IMR-90 (cell line): Measurements from ENCODE around the gene CIROP. TPM values are rescaled to one million over a fixed set of nuclear protein-coding genes. Genes with fewer than 3 reads are reported as not detected.

Experiments
- ATAC-seq: fragments of 200-7000 bp; cut with Tn5 transposase; 2 replicates; pipeline ENCODE4 v1.9.1; 2020; ENCODE audit warnings: low read depth, mild to moderate bottlenecking, moderate library complexity
- BruUV-seq: library from RNA; stranded (reverse); fragments of 400-500 nt; replicated peaks from 2 replicates; lab custom pipeline; 2021; lab: Mats Ljungman, UMichigan
- CTCF ChIA-PET: fragments of 300-600 bp; formaldehyde crosslinking; extraction: SDS; loops from one replicate; lab custom pipeline; 2021; ENCODE audit warnings: antibody characterized with exemption; lab: Yijun Ruan, JAX
- POLR2A ChIA-PET: fragments of 300-600 bp; sonication (Branson Sonifier 250); formaldehyde crosslinking; loops from one replicate; lab custom pipeline; 2022; ENCODE audit warnings: antibody characterized with exemption; ENCODE audit not compliant: unreplicated experiment; lab: Charles Lee
- DNase-seq: peaks from one replicate; pipeline ENCODE4 v3.0.0; 2013
- H2AFZ ChIP-seq: replicated peaks from 2 replicates; pipeline ENCODE3; 2013; ENCODE audit warnings: low read length, mild to moderate bottlenecking; ENCODE audit not compliant: poor library complexity
- H2AK5ac ChIP-seq: 2 replicates; pipeline ENCODE4 v1.6.1; 2013; ENCODE audit warnings: low read depth, low read length, inconsistent platforms
- H2AK9ac ChIP-seq: replicated peaks from 2 replicates; pipeline ENCODE3; 2013; ENCODE audit warnings: mild to moderate bottlenecking, low read depth, low read length, moderate library complexity; ENCODE audit not compliant: poor library complexity
- H2BK120ac ChIP-seq: 2 replicates; pipeline ENCODE4 v1.6.1; 2013; ENCODE audit warnings: low read depth, low read length, inconsistent platforms
- H2BK15ac ChIP-seq: 3 replicates; pipeline ENCODE4 v1.6.1; 2013; ENCODE audit warnings: low read depth, low read length, inconsistent platforms
- H2BK20ac ChIP-seq: 2 replicates; pipeline ENCODE4 v1.6.1; 2013; ENCODE audit warnings: low read depth, mild to moderate bottlenecking, inconsistent platforms, low read length, moderate library complexity
- H2BK5ac ChIP-seq: 2 replicates; pipeline ENCODE4 v1.6.1; 2013; ENCODE audit warnings: mild to moderate bottlenecking, low read depth, low read length, inconsistent platforms; ENCODE audit not compliant: poor library complexity, severe bottlenecking
- H3K14ac ChIP-seq: replicated peaks from 2 replicates; pipeline ENCODE4 v1.6.1; 2013; ENCODE audit warnings: low read depth, low read length, inconsistent platforms
- H3K18ac ChIP-seq: 2 replicates; pipeline ENCODE4 v1.6.1; 2013; ENCODE audit warnings: low read depth, low read length, control low read depth
- H3K23ac ChIP-seq: 2 replicates; pipeline ENCODE4 v1.6.1; 2013; ENCODE audit warnings: low read depth, low read length, inconsistent platforms
- H3K27ac ChIP-seq: 2 replicates; pipeline ENCODE4 v1.5.1; 2013; ENCODE audit warnings: mild to moderate bottlenecking, control low read depth, low read length; ENCODE audit not compliant: insufficient read depth
- H3K27me3 ChIP-seq: 2 replicates; pipeline ENCODE4 v1.6.1; 2013; ENCODE audit warnings: low read length; ENCODE audit not compliant: control insufficient read depth, insufficient read depth
- H3K36me3 ChIP-seq: 2 replicates; pipeline ENCODE4 v1.6.1; 2013; ENCODE audit warnings: low read length, mixed read lengths; ENCODE audit not compliant: control insufficient read depth, insufficient read depth
- H3K4ac ChIP-seq: 2 replicates; pipeline ENCODE4 v1.6.1; 2013; ENCODE audit warnings: low read depth, low read length, inconsistent platforms
- H3K4me1 ChIP-seq: 2 replicates; pipeline ENCODE4 v1.6.1; 2013; ENCODE audit warnings: low read length, mixed read lengths; ENCODE audit not compliant: control insufficient read depth, insufficient read depth
- H3K4me2 ChIP-seq: 2 replicates; pipeline ENCODE4 v1.6.1; 2013; ENCODE audit warnings: low read depth, mild to moderate bottlenecking, control low read depth, low read length, moderate library complexity
- H3K4me3 ChIP-seq: 2 replicates; pipeline ENCODE4 v1.5.1; 2013; ENCODE audit warnings: low read depth, mild to moderate bottlenecking, control low read depth, low read length, moderate library complexity; ENCODE audit not compliant: insufficient read depth
- H3K56ac ChIP-seq: 2 replicates; pipeline ENCODE4 v1.6.1; 2013; ENCODE audit warnings: low read length, inconsistent platforms; ENCODE audit not compliant: insufficient read depth; ENCODE audit errors: extremely low read depth
- H3K79me1 ChIP-seq, 2 experiments: 2 replicates each; pipeline ENCODE4 v1.6.1; 2013; ENCODE audit warnings: low read length in 2 of 2, inconsistent platforms in 1 of 2, low read depth in 1 of 2
- H3K9ac ChIP-seq: 2 replicates; pipeline ENCODE4 v1.6.1; 2013; ENCODE audit warnings: low read depth, low read length, control low read depth
- H3K9me1 ChIP-seq: 2 replicates; pipeline ENCODE4 v1.6.1; 2013; ENCODE audit warnings: low read length, inconsistent platforms; ENCODE audit not compliant: insufficient read depth
- H3K9me3 ChIP-seq: 2 replicates; pipeline ENCODE4 v1.6.1; 2013; ENCODE audit warnings: low read length; ENCODE audit not compliant: control insufficient read depth, insufficient read depth
- H4K20me1 ChIP-seq: 2 replicates; pipeline ENCODE4 v1.6.1; 2013; ENCODE audit warnings: low read length, inconsistent platforms; ENCODE audit not compliant: insufficient read depth
- H4K5ac ChIP-seq: 2 replicates; pipeline ENCODE4 v1.6.1; 2013; ENCODE audit warnings: mild to moderate bottlenecking, low read depth, low read length, control low read depth
- H4K8ac ChIP-seq, 2 experiments: 2 replicates each; pipeline ENCODE4 v1.6.1; 2013; ENCODE audit warnings: low read depth in 2 of 2, low read length in 2 of 2, control low read depth in 1 of 2, inconsistent platforms in 1 of 2
- H4K91ac ChIP-seq: 2 replicates; pipeline ENCODE4 v1.6.1; 2013; ENCODE audit warnings: low read depth, low read length, inconsistent platforms; ENCODE audit not compliant: insufficient read depth
- BHLHE40 ChIP-seq: fragments of 150-350 bp; IDR thresholded peaks from 2 replicates; pipeline ENCODE4 v1.6.1; 2016; ENCODE audit warnings: mild to moderate bottlenecking, low read depth, low read length
- CEBPB ChIP-seq: IDR thresholded peaks from 2 replicates; pipeline ENCODE4 v1.6.1; 2012; ENCODE audit warnings: low read depth, low read length, improper control_type of control experiment
- CHD1 ChIP-seq: IDR thresholded peaks from 2 replicates; pipeline ENCODE4 v1.6.1; 2012; ENCODE audit warnings: low read depth, low read length, improper control_type of control experiment
- FOS ChIP-seq: fragments of 150-350 bp; IDR thresholded peaks from 2 replicates; pipeline ENCODE4 v1.6.1; 2016; ENCODE audit warnings: low read depth, low read length
- MAFK ChIP-seq: IDR thresholded peaks from 2 replicates; pipeline ENCODE4 v1.6.1; 2012; ENCODE audit warnings: low read depth, low read length, improper control_type of control experiment
- MAZ ChIP-seq: IDR thresholded peaks from 2 replicates; pipeline ENCODE4 v1.6.1; 2012; ENCODE audit warnings: low read depth, mild to moderate bottlenecking, low read length, improper control_type of control experiment, moderate library complexity, borderline replicate concordance
- MXI1 ChIP-seq: IDR thresholded peaks from 2 replicates; pipeline ENCODE4 v1.6.1; 2012; ENCODE audit warnings: low read depth, mild to moderate bottlenecking, low read length, moderate library complexity, borderline replicate concordance
- NFE2L2 ChIP-seq: fragments of 150-350 bp; IDR thresholded peaks from 2 replicates; pipeline ENCODE4 v1.6.1; 2016; ENCODE audit warnings: low read depth, mild to moderate bottlenecking, low read length
- POLR2A ChIP-seq: IDR thresholded peaks from 2 replicates; pipeline ENCODE4 v1.6.1; 2012; ENCODE audit warnings: mild to moderate bottlenecking, low read depth, low read length
- RAD21 ChIP-seq: IDR thresholded peaks from 2 replicates; pipeline ENCODE4 v1.6.1; 2012; ENCODE audit warnings: low read length, improper control_type of control experiment
- RCOR1 ChIP-seq: IDR thresholded peaks from 2 replicates; pipeline ENCODE4 v1.6.1; 2012; ENCODE audit warnings: mild to moderate bottlenecking, low read length, improper control_type of control experiment; ENCODE audit not compliant: insufficient replicate concordance
- RFX5 ChIP-seq: IDR thresholded peaks from 2 replicates; pipeline ENCODE4 v1.8.0; 2012; ENCODE audit warnings: low read depth, mild to moderate bottlenecking, low read length, moderate library complexity
- SMC3 ChIP-seq: fragments of 150-350 bp; IDR thresholded peaks from 2 replicates; pipeline ENCODE4 v1.6.1; 2016; ENCODE audit warnings: low read depth, mild to moderate bottlenecking, antibody characterized with exemption, low read length, moderate library complexity
- WGBS, 2 experiments: methylation state at CpG; one replicate each; pipeline versions ENCODE4 v1.1.5 to v1.1.7; 2013; ENCODE audit warnings: missing lambda C conversion rate in 2 of 2; ENCODE audit not compliant: insufficient read length in 1 of 2; ENCODE audit errors: extremely low coverage in 2 of 2; 5-methylcytosine and 5-hydroxymethylcytosine counted together
- dilution Hi-C: fragments of 300-500 bp; cut with HindIII; formaldehyde crosslinking; loops from one replicate; pipeline ENCODE4 v1.14.3; 2018; ENCODE audit warnings: low sequenced_read_pairs; ENCODE audit not compliant: unreplicated experiment
- in situ Hi-C: fragments of 300-500 bp; cut with MboI; formaldehyde crosslinking; loops from 3 replicates; pipeline ENCODE4 v1.14.3; 2019; ENCODE audit warnings: low sequenced_read_pairs, inconsistent platforms, mixed read lengths
- intact Hi-C: fragments of 100-400 bp; cut with micrococcal nuclease; formaldehyde crosslinking; loops from 2 replicates; pipeline ENCODE4 v1.10.0; 2022
- polyA plus RNA-seq, 3 experiments: library from polyadenylated mRNA; depleted of rRNA; stranded (reverse); fragments of >200 nt; gene quantifications; 2 replicates each; pipeline ENCODE4 v1.2.3, GENCODE V29; 2012; ENCODE audit warnings: low replicate concordance in 1 of 3
- total RNA-seq: library from RNA; depleted of rRNA; stranded (reverse); fragments of >200 nt; gene quantifications from 2 replicates; pipeline ENCODE4 v1.2.3, GENCODE V29; 2012
- TF ChIP-seq, protein P1 (sequence below): fragments of 150-350 bp; IDR thresholded peaks from 2 replicates; pipeline ENCODE4 v1.6.1; 2017; ENCODE audit warnings: mild to moderate bottlenecking, antibody characterized with exemption, low read length, low read depth
- TF ChIP-seq, protein P2 (sequence below): fragments of 150-350 bp; IDR thresholded peaks from 2 replicates; pipeline ENCODE4 v1.6.1; 2016; ENCODE audit warnings: low read depth, mild to moderate bottlenecking, low read length, moderate library complexity, borderline replicate concordance
- TF ChIP-seq, protein P3 (sequence below): conservative IDR thresholded peaks from 2 replicates; pipeline ENCODE4 v1.5.1; 2012; ENCODE audit warnings: mild to moderate bottlenecking, low read depth, low read length, improper control_type of control experiment

Gene CIROP
- total and polyA plus RNA-seq, 2 of the 4 experiments (the other 2 are of a cell fraction): 0.31 to 0.36 TPM

DNA sequence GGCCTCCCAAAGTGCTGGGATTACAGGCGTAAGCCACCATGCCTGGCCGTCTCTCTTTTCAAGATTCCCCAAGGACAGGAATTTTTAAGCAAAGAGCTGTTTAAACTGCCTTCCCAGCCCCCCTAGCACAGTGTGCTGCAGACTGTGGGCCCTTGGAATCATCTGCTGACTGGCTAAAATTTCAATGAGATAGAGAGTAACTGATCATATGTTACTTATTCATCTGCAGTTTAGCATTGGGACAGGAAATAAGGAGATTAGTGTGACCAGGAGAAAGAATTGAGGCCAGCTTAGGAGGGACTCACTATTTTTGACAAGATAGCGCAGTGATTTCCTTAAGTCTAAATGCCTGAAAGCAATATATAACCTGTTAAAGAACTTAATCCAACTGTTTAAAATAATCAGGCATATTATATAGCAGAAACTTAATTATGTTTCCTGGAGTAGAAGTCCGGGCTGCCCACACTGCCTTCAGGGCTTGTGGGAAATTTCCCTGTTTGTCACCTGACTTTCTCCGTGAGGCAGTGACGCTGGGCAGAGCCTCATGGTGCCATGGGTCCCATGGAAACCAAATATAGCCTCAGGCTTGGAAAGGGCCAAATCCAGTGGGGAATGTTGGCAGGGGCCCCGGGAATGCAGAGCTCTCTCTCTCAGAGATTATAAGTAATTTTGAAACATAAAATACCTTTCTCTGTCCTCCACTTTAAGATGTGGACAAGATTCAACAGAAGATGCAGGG, 37.1 kb upstream of the CIROP start:
- TF ChIP-seq FOS (no peak), RAD21 (no peak), MAZ (no peak), RFX5 (no peak), CHD1 (no peak), SMC3 (no peak), POLR2A (no peak), BHLHE40 (no peak), NFE2L2 (no peak), MAFK (no peak), MXI1 (no peak), RCOR1 (no peak), CEBPB (no peak)
- TF ChIP-seq, protein P1, sequence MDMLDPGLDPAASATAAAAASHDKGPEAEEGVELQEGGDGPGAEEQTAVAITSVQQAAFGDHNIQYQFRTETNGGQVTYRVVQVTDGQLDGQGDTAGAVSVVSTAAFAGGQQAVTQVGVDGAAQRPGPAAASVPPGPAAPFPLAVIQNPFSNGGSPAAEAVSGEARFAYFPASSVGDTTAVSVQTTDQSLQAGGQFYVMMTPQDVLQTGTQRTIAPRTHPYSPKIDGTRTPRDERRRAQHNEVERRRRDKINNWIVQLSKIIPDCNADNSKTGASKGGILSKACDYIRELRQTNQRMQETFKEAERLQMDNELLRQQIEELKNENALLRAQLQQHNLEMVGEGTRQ: no peak
- TF ChIP-seq, protein P2, sequence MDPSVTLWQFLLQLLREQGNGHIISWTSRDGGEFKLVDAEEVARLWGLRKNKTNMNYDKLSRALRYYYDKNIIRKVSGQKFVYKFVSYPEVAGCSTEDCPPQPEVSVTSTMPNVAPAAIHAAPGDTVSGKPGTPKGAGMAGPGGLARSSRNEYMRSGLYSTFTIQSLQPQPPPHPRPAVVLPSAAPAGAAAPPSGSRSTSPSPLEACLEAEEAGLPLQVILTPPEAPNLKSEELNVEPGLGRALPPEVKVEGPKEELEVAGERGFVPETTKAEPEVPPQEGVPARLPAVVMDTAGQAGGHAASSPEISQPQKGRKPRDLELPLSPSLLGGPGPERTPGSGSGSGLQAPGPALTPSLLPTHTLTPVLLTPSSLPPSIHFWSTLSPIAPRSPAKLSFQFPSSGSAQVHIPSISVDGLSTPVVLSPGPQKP: no peak
- TF ChIP-seq, protein P3, sequence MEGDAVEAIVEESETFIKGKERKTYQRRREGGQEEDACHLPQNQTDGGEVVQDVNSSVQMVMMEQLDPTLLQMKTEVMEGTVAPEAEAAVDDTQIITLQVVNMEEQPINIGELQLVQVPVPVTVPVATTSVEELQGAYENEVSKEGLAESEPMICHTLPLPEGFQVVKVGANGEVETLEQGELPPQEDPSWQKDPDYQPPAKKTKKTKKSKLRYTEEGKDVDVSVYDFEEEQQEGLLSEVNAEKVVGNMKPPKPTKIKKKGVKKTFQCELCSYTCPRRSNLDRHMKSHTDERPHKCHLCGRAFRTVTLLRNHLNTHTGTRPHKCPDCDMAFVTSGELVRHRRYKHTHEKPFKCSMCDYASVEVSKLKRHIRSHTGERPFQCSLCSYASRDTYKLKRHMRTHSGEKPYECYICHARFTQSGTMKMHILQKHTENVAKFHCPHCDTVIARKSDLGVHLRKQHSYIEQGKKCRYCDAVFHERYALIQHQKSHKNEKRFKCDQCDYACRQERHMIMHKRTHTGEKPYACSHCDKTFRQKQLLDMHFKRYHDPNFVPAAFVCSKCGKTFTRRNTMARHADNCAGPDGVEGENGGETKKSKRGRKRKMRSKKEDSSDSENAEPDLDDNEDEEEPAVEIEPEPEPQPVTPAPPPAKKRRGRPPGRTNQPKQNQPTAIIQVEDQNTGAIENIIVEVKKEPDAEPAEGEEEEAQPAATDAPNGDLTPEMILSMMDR: no peak
- H3K27ac ChIP-seq: no peak overlapping the region
- no peaks in the 10 kb centered on the region for H4K20me1 ChIP-seq
- no peaks in the 10 kb centered on the region for H3K79me1 ChIP-seq
- H4K8ac ChIP-seq: no peak overlapping the region
- in situ Hi-C loops: no loop called here
- no peak overlapping the region for H2BK120ac ChIP-seq
- BruUV-seq: no TSS peak
- no peak overlapping the region for H3K9ac ChIP-seq
- H2BK20ac ChIP-seq: no peak overlapping the region
- no peak overlapping the region for H2AFZ ChIP-seq
- CTCF ChIA-PET: interaction anchor here (0.9 to 1.0 kb wide), 2 partner anchors 21 to 63 kb away, joined by 3 to 4 read pairs; no protein-coding TSS in a partner anchor
- WGBS, 2 experiments: 67% methylated on average over 2 of the region's 7 CpGs; no CpG with 5 or more reads in 1 of the 2 experiments
- POLR2A ChIA-PET: no interaction called here
- H3K4me3 ChIP-seq: no peak overlapping the region
- no peak overlapping the region for H2AK9ac ChIP-seq
- H3K4me1 ChIP-seq: no peaks in the 10 kb centered on the region
- H2AK5ac ChIP-seq: no peak overlapping the region
- no peak overlapping the region for H3K4ac ChIP-seq
- no peak for ATAC-seq
- no peaks in the 10 kb centered on the region for H3K9me3 ChIP-seq
- H3K4me2 ChIP-seq: no peak overlapping the region
- H3K14ac ChIP-seq: no peak overlapping the region
- intact Hi-C loops: no loop called here
- dilution Hi-C loops: no loop called here
- H3K23ac ChIP-seq: no peak overlapping the region
- no peak overlapping the region for H4K5ac ChIP-seq
- no peaks in the 10 kb centered on the region for H3K9me1 ChIP-seq
- H2BK15ac ChIP-seq: no peak overlapping the region
- peak; percentile 24 for DNase-seq
- H3K18ac ChIP-seq: no peak overlapping the region
- H4K91ac ChIP-seq: no peak overlapping the region
- H3K56ac ChIP-seq: no peak overlapping the region
- peaks cover 36% of the 10 kb centered on the region for H3K27me3 ChIP-seq
- no peaks in the 10 kb centered on the region for H3K36me3 ChIP-seq
- no peak overlapping the region for H2BK5ac ChIP-seq
